Dermis microvascular lymphatic vessel endothelial cell (primary cell): ENCODE results near the gene FOS. TPM values are rescaled to one million over a fixed set of nuclear protein-coding genes. Genes with fewer than 3 reads are reported as not detected.

Experiments used
- DNase-seq, 2 donors: peaks; one replicate each; pipeline versions ENCODE4 v3.0.0 to v3.0.0-alpha.2; 2010; ENCODE audit warnings: low read depth in 2 of 2
- total RNA-seq: library from RNA; depleted of rRNA; stranded (reverse); fragments of >200 nt; gene quantifications from 2 replicates; pipeline ENCODE4 v1.2.1, GENCODE V29; 2014

Gene FOS
- total RNA-seq, 1 donor from 2014 or later, result 25.5 TPM

GRCh38 chr14:75250800-75251199, 27.8 kb upstream of the FOS start:
- no peak for DNase-seq

GRCh38 chr14:75252254-75252837, 26.3 kb upstream of the FOS start:
- DNase-seq, result peak in 1 of 2 donors; percentile 47

GRCh38 chr14:75254381-75254822, 24.2 kb upstream of the FOS start:
- DNase-seq, result peak in 1 of 2 donors; percentile 51

GRCh38 chr14:75254901-75255584, 23.6 kb upstream of the FOS start:
- DNase-seq, result peak in 1 of 2 donors; percentile 24

DNA sequence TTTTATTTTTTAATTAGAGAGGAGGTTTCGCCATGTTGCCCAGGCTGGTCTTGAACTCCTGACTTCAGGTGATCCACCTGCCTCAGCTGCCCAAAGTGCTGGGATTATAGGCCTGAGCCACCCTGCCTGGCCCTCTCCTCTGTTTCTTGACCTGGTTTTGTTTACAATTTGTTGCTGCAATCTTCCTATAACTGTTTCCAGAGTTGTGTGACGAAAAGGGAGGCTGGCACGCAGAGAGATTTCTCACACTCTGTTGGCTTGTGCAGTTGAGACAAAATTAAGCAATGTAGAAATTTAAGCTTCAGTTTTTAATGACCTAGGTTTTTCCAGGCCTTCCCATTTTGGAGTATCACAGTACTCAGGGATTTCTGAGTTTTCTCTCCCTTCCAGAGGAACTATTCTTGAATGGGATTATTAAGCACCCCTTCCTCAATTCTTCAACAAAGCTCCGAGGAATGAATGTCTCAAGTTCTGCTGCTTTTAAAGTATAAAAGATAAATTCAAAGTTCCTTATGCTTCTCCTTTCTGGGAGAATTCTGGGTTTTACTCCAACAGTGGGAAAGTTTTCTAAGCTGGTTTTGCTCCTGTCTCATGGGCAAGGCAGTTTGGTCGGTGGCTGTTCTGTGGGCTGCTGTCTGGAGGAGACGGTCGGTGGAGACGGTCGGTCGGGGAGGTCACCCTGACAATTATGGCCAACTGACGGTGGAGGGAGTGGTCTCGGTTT, 20.4 kb upstream of the FOS start:
- no peak for DNase-seq

GRCh38 chr14:75258803-75259509, 19.7 kb upstream of the FOS start:
- peak; percentile 100 for DNase-seq

GRCh38 chr14:75259510-75259855, 19.1 kb upstream of the FOS start:
- DNase-seq, result peak in 1 of 2 donors; percentile 78

DNA sequence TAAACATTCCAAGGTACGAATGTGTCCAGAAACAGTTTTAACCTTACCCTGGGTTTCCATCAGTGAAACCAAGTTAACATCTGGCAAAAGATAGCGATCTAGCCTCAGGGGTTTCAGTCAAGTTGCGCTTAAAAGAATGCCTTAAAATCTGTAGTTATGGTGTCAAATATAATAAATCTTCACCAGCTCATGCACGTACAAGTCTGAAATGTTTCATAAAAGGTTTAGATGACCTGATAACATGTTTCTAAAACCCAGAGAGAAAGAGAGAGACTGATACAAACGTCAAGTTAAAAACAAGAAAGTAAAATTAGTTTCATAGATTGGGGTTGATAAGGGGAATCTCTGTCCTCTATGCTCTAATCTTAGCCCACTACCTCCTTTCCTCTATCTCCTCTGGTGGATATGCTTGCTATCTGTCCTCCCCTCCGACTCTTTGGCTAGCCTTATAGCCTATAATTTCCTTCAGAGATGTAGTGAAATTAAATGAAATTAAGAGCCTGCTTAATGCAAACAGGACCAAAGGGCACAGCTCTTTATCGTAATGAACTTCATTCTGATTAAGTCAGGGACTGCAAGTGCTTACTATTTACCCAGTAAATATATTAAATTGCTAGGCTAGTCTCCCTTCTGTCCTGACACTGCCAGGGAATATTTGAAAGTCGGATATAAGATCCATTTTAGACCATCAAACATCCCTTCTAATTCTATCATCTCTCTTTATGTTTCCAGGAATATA, 18.4 kb upstream of the FOS start:
- DNase-seq, result no peak

- DNase-seq, result no peak
Measured at GRCh38 chr14:75261820-75262219, 16.8 kb upstream of the FOS start.

GRCh38 chr14:75262641-75263040, 16.0 kb upstream of the FOS start:
- no peak for DNase-seq

- DNase-seq, result no peak
Measured at GRCh38 chr14:75264036-75264435, 14.6 kb upstream of the FOS start.

DNA sequence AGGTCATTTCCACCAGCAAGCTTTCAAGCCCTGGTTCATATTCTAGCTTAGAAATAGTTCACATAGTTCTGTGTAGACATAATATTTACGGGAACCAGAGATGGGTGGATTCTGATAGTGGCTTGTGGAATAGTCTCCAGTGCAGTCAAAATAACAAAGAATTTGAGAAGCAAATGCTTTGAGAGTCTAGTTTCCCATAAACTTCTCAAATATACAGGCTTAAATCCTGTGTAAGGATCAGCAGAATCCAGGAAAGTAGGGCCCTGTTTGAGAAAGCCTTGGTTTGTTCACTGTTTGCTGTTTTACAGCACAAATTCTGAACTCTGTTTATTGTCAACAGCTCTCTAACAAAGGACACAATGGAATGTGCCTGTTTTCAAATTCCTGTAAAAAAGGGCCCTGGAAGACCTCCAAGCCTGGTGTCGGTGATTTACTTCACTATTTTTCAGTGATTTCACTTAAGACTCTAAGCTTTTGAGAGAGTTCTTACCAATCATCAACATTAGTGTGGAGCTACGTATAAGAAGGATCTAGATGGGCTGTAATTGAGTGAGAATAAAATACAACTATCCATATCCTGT, 11.4 kb upstream of the FOS start:
- no peak for DNase-seq

GRCh38 chr14:75268633-75269550, 9.7 kb upstream of the FOS start:
- no peak for DNase-seq

GRCh38 chr14:75271514-75271913, 7.1 kb upstream of the FOS start:
- DNase-seq, result no peak

- DNase-seq, result no peak
Measured at GRCh38 chr14:75273272-75274049, 5.2 kb upstream of the FOS start.

- DNase-seq, result peak in 1 of 2 donors; percentile 29
Measured at GRCh38 chr14:75274050-75274898, 4.4 kb upstream of the FOS start.

GRCh38 chr14:75274899-75275569, 3.6 kb upstream of the FOS start:
- DNase-seq, result no peak

DNA sequence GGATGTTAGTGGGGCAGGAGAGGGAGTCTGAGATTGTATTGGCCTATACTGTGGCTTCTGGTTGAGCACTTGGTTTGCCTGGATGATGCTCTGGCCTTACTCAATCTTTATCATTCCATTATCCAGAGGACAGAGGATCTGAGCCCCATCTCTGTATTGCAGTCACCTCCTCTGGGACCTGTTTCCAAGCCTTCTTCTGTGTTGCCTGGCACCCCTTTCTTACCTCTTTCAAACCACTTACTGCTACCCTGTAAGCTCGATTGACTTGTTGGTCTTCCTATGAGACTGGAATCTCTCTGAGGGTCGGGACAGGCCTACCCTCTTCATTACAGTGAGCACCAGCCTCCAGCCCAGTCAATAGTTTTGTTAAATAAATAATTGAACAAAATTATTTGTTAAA, 3.0 kb upstream of the FOS start:
- DNase-seq, result no peak
